HG03521 (cell line): ENCODE data around the gene SELE.
"Not testable (repeated sequence)": the region's sequence is repeated elsewhere in the genome, so short reads cannot be mapped to it uniquely, and the experiment has no call there.

Source experiments
- ATAC-seq: cut with Tn5 transposase; IDR thresholded peaks from one replicate; pipeline ENCODE4 v1.9.1; 2021; ENCODE audit warnings: mild to moderate bottlenecking, moderate library complexity; ENCODE audit not compliant: unreplicated experiment

Gene SELE

GRCh38 chr1:169688377-169688776, 45.5 kb downstream of the SELE start:
- not testable (repeated sequence) for ATAC-seq

DNA sequence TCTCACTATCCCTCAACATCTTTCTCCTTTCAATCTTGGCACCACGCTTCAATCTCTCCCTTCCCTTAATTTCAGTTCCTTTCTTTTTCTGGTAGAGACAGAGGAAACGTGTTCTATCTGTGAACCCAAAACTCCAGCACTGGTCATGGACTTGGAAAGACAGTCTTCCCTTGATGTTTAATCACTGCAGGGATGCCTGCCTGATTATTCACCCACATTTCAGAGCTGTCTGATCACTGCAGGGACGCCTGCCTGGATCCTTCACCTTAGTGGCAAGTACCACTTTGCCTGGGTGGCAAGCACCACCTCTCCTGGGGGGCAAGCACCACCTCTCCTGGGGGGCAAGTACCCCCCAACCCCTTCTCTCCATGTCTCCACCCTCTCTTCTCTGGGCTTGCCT, 50.2 kb downstream of the SELE start:
- ATAC-seq, result no peak

GRCh38 chr1:169683168-169683567, 50.7 kb downstream of the SELE start:
- not testable (repeated sequence) for ATAC-seq

GRCh38 chr1:169682071-169682470, 51.8 kb downstream of the SELE start:
- no peak for ATAC-seq

DNA sequence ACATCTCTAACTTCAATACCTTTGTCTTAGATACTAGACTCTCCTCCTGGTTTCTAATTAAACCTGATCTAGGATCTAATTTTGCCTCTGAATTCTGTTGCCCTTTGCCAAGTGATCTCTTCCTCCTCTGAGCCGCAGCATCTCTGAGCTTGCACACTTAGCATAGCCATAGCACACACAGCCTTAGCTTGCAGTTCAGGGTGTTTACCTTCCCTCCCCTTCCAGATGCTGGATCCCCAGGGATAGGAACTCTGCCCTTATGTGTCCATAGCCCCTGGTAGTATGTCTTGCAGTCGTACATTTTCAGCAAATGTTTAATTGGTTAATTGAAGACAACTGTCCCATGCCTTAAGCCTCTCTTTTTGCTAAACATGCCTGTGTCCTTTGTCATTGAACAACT, 52.7 kb downstream of the SELE start:
- no peak for ATAC-seq

DNA sequence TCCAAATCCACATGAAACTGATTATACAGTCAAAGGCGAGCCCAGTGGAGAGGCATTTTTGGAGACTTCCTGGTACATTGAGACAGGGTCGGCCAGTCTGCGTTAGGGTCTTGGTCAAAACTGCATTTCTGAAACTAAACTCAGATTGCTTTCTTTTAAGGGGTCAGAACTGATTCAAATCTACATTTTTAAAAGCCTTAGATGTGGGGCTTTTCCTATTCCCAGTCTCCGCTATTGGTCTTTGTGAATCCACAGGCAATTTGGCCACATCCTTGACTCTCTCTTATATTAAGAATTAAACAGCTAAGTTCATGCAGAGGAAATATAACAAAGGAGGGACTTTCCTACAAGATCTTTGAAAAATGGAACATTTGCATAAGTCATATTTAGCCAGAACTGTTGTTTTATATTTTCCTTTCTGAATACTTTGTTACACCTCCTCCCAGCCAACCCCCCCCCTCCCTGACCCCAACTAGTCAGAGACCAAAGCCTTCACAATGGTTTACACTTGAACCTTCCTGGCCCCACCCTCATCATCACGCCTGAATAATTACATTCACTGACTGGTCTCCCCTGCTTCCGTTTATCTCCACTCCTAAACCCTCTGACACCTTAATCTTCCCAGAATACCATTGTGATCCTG, 53.4 kb downstream of the SELE start:
- peak; percentile 44 for ATAC-seq

DNA sequence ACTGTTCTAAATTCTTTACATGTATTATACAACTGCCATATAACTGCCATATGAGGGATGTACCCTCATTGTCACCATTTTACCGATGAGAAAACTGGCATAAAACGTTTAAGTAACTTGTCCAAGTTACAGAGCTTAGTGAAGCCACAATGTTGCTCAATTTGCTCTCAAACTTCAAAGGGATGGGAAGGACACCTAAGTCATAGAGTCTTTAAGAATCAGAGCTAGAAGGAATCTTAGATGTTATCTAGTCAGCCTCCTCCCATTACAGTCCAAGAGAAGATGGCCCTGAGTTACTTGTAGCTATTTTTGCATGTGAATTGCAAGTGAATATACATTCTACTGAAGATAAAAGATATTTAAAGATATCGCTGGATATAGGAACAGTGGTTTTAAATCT, 54.2 kb downstream of the SELE start:
- no peak for ATAC-seq

DNA sequence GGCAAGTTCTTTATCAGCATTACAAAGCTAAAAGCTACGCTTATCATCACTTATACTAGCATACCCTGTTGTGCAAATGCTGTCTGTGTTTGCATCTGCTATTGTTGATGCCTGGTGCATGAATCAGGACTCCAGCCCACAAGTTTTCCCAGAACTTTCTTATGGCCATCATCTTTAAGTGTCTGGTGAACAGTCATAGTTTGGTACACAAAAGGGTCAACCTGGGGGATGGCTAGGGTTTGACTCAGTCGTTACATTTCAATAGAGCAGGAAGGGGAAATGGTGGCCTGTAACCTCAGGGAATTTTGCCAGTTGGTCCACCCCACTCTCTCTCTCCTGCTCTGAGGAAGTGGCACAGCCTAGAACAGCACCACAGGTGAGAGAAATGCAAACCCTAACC, 57.9 kb downstream of the SELE start:
- no peak for ATAC-seq
